ENCODE measurements around the gene RBFOX2.

DNA sequence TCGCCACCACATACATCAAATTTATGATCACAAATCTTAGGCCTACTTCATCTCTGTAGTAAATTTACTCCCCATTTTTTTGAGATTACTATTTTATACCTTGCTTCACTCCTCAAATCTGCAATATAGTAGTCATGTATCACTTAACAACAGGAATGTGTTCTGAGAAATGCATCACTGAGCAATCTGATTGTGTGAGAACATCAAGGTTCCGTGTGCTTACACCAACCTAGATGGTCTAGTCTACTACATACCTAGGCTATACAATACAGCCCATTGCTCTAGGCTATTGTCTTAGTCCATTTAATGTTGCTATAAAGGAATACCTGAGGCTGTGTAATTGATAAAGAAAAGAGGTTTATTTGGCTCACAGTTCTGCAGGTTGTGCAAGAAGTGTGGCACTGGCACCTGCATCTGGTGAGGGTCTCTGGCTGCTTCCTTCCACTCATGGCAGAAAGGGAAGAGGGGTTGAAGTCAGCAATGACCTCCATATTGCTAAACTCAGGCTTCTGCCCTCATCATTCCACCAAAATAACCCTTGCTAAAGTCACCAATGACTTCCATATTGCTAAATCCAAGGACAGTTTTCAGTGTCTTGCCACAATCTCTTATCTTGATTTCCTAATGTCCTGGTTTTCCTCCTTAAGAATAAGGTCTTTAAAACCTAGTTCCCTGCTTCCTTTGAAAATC, 140.3 kb downstream of the RBFOX2 start:
- no peak for TF ChIP-seq CTCF (IDR thresholded peaks at IDR 0.05)
- TF ChIP-seq SIN3A (IDR thresholded peaks at IDR 0.05; ENCODE audit: borderline replicate concordance, insufficient read depth, low read depth, low read length), result no peak
- no peak for TF ChIP-seq TCF7L2 (IDR thresholded peaks at IDR 0.05; ENCODE audit: low read depth, low read length)
- TF ChIP-seq POLR2AphosphoS5 (IDR thresholded peaks at IDR 0.05; ENCODE audit: low read depth, low read length), result no peak

Data from Panc1 (cell line).